Measurements from ENCODE around the gene SIM2.

GRCh38 chr21:36706482-36706852, 7.6 kb downstream of the SIM2 start:
- TF ChIP-seq CTCF (IDR thresholded peaks at IDR 0.05) (no peak), POLR2A (IDR thresholded peaks at IDR 0.05) (no peak)
